Smooth muscle cell of the coronary artery (primary cell): Measurements from ENCODE around the gene ACOT8. TPM values are rescaled to one million over a fixed set of nuclear protein-coding genes. Genes with fewer than 3 reads are reported as not detected.

Experiments
- total RNA-seq: library from RNA; depleted of rRNA; stranded (reverse); fragments of >200 nt; gene quantifications from 2 replicates; pipeline ENCODE4 v1.2.3, GENCODE V29; 2014; ENCODE audit warnings: low replicate concordance

The ACOT8 gene
- total RNA-seq: 33.2 and 35.2 TPM in 2 replicates

GRCh38 chr20:45857114-45857881 is at the start of gene ACOT8, which contains the start of gene ZSWIM3:
ACOT8 (minus strand) TSS chr20:45857392; CDS start chr20:45857315, 77 bp downstream.
ZSWIM3 (plus strand) TSS chr20:45857614; CDS start chr20:45857826, 212 bp downstream.

DNA sequence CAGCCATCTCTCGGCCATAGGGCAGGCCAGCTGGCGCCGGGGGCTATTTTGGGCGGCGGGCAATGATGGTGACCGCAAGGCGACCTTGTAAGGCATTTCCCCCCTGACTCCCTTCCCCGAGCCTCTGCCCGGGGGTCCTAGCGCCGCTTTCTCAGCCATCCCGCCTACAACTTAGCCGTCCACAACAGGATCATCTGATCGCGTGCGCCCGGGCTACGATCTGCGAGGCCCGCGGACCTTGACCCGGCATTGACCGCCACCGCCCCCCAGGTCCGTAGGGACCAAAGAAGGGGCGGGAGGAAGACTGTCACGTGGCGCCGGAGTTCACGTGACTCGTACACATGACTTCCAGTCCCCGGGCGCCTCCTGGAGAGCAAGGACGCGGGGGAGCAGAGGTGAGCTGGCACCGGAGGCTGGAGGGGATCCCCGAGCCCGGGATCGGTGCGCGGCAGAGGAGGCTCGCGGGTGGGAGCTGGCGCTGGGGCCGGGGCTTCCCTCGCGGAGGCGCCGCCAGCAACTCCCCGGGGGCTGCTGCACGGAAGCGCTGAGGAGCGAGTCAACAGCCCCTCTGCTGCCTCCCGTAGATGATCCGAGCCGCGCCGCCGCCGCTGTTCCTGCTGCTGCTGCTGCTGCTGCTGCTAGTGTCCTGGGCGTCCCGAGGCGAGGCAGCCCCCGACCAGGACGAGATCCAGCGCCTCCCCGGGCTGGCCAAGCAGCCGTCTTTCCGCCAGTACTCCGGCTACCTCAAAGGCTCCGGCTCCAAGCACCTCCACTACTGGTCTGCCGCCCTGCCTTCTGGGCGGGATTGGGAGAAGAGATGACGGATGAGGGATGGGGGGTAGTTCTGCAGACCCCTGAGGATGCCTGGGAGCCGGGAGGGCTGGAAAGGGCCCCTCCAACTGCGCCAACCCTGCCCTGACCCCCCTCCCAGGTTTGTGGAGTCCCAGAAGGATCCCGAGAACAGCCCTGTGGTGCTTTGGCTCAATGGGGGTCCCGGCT is 34.1 kb upstream of the ACOT8 start, which contains the start of the genes CTSA and NEURL2:
CTSA (plus strand) TSS at position 351 of the 999 bp plus-strand sequence; CDS start at position 585, 234 bp downstream.
NEURL2 (minus strand) TSS at position 224 of the 999 bp plus-strand sequence; CDS start at position 7, 217 bp downstream.

DNA sequence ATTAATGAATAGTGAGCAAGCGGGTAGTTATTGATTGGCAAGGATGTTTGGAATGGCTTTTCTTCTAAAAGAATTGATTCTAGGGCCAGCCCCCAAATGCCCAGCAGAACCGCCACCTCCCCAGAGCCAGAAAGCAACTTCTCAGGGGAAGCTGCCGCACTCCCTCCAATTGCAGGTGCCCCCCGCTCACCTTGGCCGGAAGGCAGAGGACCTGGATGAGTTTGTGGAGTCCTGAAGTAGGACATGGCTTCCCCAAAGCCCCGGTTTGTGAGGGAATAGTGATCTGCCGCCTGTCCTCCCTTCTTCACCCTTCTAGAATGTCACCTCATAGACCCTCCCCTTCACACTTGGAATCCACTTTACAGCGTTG is 30.1 kb upstream of the ACOT8 start, which contains the start of gene SPATA25:
SPATA25 (minus strand) TSS at position 277 of the 370 bp plus-strand sequence; CDS start at position 245, 32 bp downstream.

GRCh38 chr20:45880988-45881788 is 24.0 kb upstream of the ACOT8 start, which contains the start of gene ZSWIM1:
ZSWIM1 (plus strand) TSS chr20:45881227; CDS start chr20:45882593, 1,366 bp downstream.

DNA sequence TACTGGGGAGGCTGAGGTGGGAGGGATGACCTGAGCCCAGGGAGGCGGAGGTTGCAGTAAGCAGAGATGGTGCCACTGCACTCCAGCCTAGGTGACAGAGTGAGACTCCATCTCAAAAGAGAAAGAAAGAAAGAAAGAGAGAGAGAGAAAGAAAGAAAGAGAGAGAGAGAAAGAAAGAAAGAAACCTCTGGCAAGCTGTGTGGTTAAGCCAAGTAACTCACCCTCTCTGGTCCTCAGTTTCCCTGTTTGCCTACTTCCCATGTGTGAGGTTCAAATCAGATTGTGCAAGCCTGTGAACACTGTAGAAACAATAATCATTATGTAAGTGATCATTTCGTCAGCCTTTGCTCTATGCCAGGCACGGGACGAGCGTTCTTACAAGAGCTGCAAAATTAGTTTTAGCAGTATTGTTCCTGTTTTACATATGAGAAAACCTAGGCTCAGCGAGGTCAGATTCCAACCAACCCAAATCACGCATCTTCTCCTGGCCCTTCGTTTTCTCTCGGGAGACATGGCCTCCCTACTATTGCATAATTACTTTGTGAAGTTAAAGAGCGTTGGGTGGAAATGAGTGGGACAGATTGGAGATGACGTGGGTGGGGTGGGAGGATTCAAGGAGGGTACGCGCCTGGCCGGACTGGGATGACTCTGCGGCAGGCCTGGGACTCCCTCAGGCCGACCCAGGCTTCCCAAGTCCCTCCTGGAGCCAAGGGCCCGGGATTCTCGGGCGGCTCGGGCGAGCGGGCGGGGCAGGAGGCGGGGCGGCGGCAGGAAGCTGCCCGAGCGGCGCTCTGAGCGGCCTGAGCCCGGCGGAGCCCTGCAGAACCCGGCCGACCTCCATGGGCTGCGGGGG is 23.9 kb downstream of the ACOT8 start, which contains the start of gene SNX21:
SNX21 (plus strand) TSS at position 770 of the 853 bp plus-strand sequence. CDS start 121 bp downstream, outside the sequence.

GRCh38 chr20:45827030-45827652 is 30.1 kb downstream of the ACOT8 start, which contains the start of gene TNNC2:
TNNC2 (minus strand) TSS chr20:45827312; CDS start chr20:45827248, 64 bp downstream.

GRCh38 chr20:45812157-45813005 is 44.8 kb downstream of the ACOT8 start, which contains the start of gene UBE2C:
UBE2C (plus strand) TSS chr20:45812644; CDS start chr20:45812696, 52 bp downstream.

Other genes starting within 250 kb of the ACOT8 start
- 0.12 TPM in 1 of 2 replicates, not detected in the other for gene WFDC10A, start 227.7 kb downstream of the ACOT8 start, total RNA-seq
- not detected in 2 replicates for gene WFDC9, start 226.1 kb downstream of the ACOT8 start, total RNA-seq
- not detected in 2 replicates for gene WFDC11, start 187.2 kb downstream of the ACOT8 start, total RNA-seq
- gene WFDC13, start 155.4 kb downstream of the ACOT8 start, total RNA-seq: not detected in 2 replicates
- not detected in 2 replicates for gene WFDC10B, start 152.4 kb downstream of the ACOT8 start, total RNA-seq
- gene SPINT4, start 135.0 kb downstream of the ACOT8 start, total RNA-seq: not detected in 2 replicates
- gene WFDC3, start 65.5 kb downstream of the ACOT8 start, total RNA-seq: not detected in 2 replicates
- gene DNTTIP1, start 65.4 kb downstream of the ACOT8 start, total RNA-seq: 13.3 and 16.0 TPM in 2 replicates
- 1.6 and 7.7 TPM in 2 replicates for gene UBE2C, start 44.7 kb downstream of the ACOT8 start, total RNA-seq
- 0.15 and 13.1 TPM in 2 replicates for gene TNNC2, start 30.1 kb downstream of the ACOT8 start, total RNA-seq
- gene SNX21, start 23.6 kb downstream of the ACOT8 start, total RNA-seq: 27.1 and 64.9 TPM in 2 replicates
- gene ZSWIM3, start 222 bp upstream of the ACOT8 start, total RNA-seq: 5.9 and 6.7 TPM in 2 replicates
- 2.9 and 3.5 TPM in 2 replicates for gene ZSWIM1, start 23.8 kb upstream of the ACOT8 start, total RNA-seq
- gene SPATA25, start 30.2 kb upstream of the ACOT8 start, total RNA-seq: 0.12 and 0.60 TPM in 2 replicates
- 2.0 and 3.5 TPM in 2 replicates for gene NEURL2, start 33.8 kb upstream of the ACOT8 start, total RNA-seq
- gene CTSA, start 33.9 kb upstream of the ACOT8 start, total RNA-seq: 58.2 and 124 TPM in 2 replicates
- 21.9 and 59.8 TPM in 2 replicates for gene PLTP, start 54.8 kb upstream of the ACOT8 start, total RNA-seq
- 4.9 and 7.0 TPM in 2 replicates for gene PCIF1, start 77.3 kb upstream of the ACOT8 start, total RNA-seq
- 8.5 and 11.5 TPM in 2 replicates for gene ZNF335, start 114.8 kb upstream of the ACOT8 start, total RNA-seq
- not detected in 2 replicates for gene MMP9, start 151.5 kb upstream of the ACOT8 start, total RNA-seq
- under 0.01 TPM in 1 of 2 replicates, not detected in the other for gene SLC12A5, start 171.8 kb upstream of the ACOT8 start, total RNA-seq
- 6.3 and 6.8 TPM in 2 replicates for gene NCOA5, start 232.6 kb upstream of the ACOT8 start, total RNA-seq